Fibroblast of pulmonary artery (primary cell): Measurements from ENCODE around the gene TRMU.

ENCODE experiments used
- DNase-seq: peaks from one replicate; pipeline ENCODE4 v3.0.0-alpha.2; 2010; ENCODE audit warnings: low read depth
- H3K4me3 ChIP-seq: replicated peaks from 2 replicates; pipeline ENCODE4 v1.5.1; 2011; ENCODE audit warnings: low read depth, mild to moderate bottlenecking, control low read depth, low read length, moderate library complexity
- CTCF ChIP-seq: IDR thresholded peaks from 2 replicates; pipeline ENCODE4 v1.5.1; 2011; ENCODE audit warnings: mild to moderate bottlenecking, control low read depth, low read length, inconsistent platforms; ENCODE audit errors: missing control alignments

TRMU gene

GRCh38 chr22:46349238-46349637 lies 13.7 kb downstream of the TRMU start:
- H3K4me3 ChIP-seq = no peak overlapping the region

GRCh38 chr22:46349681-46350080 lies 14.2 kb downstream of the TRMU start:
- H3K4me3 ChIP-seq = no peak overlapping the region
- TF ChIP-seq CTCF = no peak
- DNase-seq = no peak

More at GRCh38 chr22:46349238-46349637, 13.7 kb downstream of the TRMU start:
- TF ChIP-seq CTCF = no peak
- DNase-seq = no peak

- H3K4me3 ChIP-seq = no peak overlapping the region
- DNase-seq = no peak
- TF ChIP-seq CTCF = no peak
These were observed 14.6 kb downstream of the TRMU start for GRCh38 chr22:46350121-46350520.

- H3K4me3 ChIP-seq = no peak overlapping the region
- no peak for DNase-seq
- no peak for TF ChIP-seq CTCF
These were observed 15.1 kb downstream of the TRMU start for GRCh38 chr22:46350646-46351045.

GRCh38 chr22:46351131-46351735 lies 15.7 kb downstream of the TRMU start:
- DNase-seq = no peak
- TF ChIP-seq CTCF = no peak
- no peak overlapping the region for H3K4me3 ChIP-seq

- DNase-seq = no peak
- H3K4me3 ChIP-seq = no peak overlapping the region
- no peak for TF ChIP-seq CTCF
These were observed 16.3 kb downstream of the TRMU start for GRCh38 chr22:46351767-46352166.

- TF ChIP-seq CTCF = no peak
- no peak overlapping the region for H3K4me3 ChIP-seq
- no peak for DNase-seq
These were observed 16.8 kb downstream of the TRMU start for GRCh38 chr22:46352276-46352675.
